Caco-2 (cell line): Measurements from ENCODE around the gene CREB3L2. TPM values are rescaled to one million over a fixed set of nuclear protein-coding genes. Genes with fewer than 3 reads are reported as not detected.

ENCODE experiments used
- BruUV-seq: library from RNA; stranded (reverse); fragments of 400-500 nt; replicated peaks from 2 replicates; lab custom pipeline; 2021; lab: Mats Ljungman, UMichigan
- CTCF ChIA-PET: fragments of 300-600 bp; sonication (Branson Sonifier 250); formaldehyde crosslinking; loops from one replicate; lab custom pipeline; 2022; ENCODE audit warnings: antibody characterized with exemption; lab: Charles Lee
- POLR2A ChIA-PET: fragments of 300-600 bp; sonication (Branson Sonifier 250); formaldehyde crosslinking; loops from one replicate; lab custom pipeline; 2022; ENCODE audit warnings: antibody characterized with exemption; lab: Charles Lee
- DNase-seq, 2 experiments: peaks; one replicate each; pipeline versions ENCODE4 v3.0.0 to v3.0.0-alpha.2; 2020 to 2022
- H3K27me3 ChIP-seq: replicated peaks from 2 replicates; pipeline ENCODE4 v1.6.0; 2011; ENCODE audit warnings: low read length; ENCODE audit not compliant: control insufficient read depth, insufficient read depth
- H3K36me3 ChIP-seq: 2 replicates; pipeline ENCODE4 v1.5.1; 2011; ENCODE audit warnings: low read length; ENCODE audit not compliant: control insufficient read depth, insufficient read depth
- H3K4me1 ChIP-seq: fragments of 250-450 bp; sonication (Bioruptor Pico); 2 replicates; pipeline ENCODE4 v1.5.1; 2020; ENCODE audit warnings: mild to moderate bottlenecking
- H3K4me3 ChIP-seq: 2 replicates; pipeline ENCODE4 v1.5.1; 2011; ENCODE audit warnings: low read depth, mild to moderate bottlenecking, control low read depth, low read length
- H3K9me3 ChIP-seq: fragments of 250-450 bp; sonication (Bioruptor Pico); 2 replicates; pipeline ENCODE4 v1.5.1; 2020; ENCODE audit warnings: mild to moderate bottlenecking, moderate library complexity
- H3K27ac Mint-ChIP-seq: one replicate; pipeline ENCODE4 v1.8.0; 2022; ENCODE audit warnings: mixed read lengths; ENCODE audit not compliant: unreplicated experiment
- H3K27me3 Mint-ChIP-seq: one replicate; pipeline ENCODE4 v1.8.0; 2022; ENCODE audit warnings: mixed read lengths; ENCODE audit not compliant: insufficient read depth, unreplicated experiment
- H3K36me3 Mint-ChIP-seq: one replicate; pipeline ENCODE4 v1.8.0; 2022; ENCODE audit warnings: mild to moderate bottlenecking, mixed read lengths; ENCODE audit not compliant: insufficient read depth, unreplicated experiment
- H3K4me1 Mint-ChIP-seq: one replicate; pipeline ENCODE4 v1.8.0; 2022; ENCODE audit warnings: low read depth, mixed read lengths; ENCODE audit not compliant: unreplicated experiment
- H3K4me3 Mint-ChIP-seq: one replicate; pipeline ENCODE4 v1.8.0; 2022; ENCODE audit warnings: mild to moderate bottlenecking, moderate library complexity, mixed read lengths; ENCODE audit not compliant: unreplicated experiment
- H3K9me3 Mint-ChIP-seq: one replicate; pipeline ENCODE4 v1.8.0; 2022; ENCODE audit warnings: mixed read lengths; ENCODE audit not compliant: unreplicated experiment
- CTCF ChIP-seq, 2 experiments: fragments of 200-600 bp in 1 of 2; IDR thresholded peaks; 1 replicate in 1 of 2; 2 replicates in 1 of 2; pipeline versions ENCODE4 v1.5.1 to v1.8.0; 2011 to 2022; ENCODE audit warnings: antibody characterized with exemption in 1 of 2, control low read depth in 1 of 2, inconsistent platforms in 1 of 2, low read depth in 1 of 2, low read length in 1 of 2, mild to moderate bottlenecking in 1 of 2, moderate library complexity in 1 of 2; ENCODE audit not compliant: insufficient read depth in 1 of 2, severe bottlenecking in 1 of 2, unreplicated experiment in 1 of 2
- intact Hi-C: fragments of 100-400 bp; cut with micrococcal nuclease; formaldehyde crosslinking; loops from one replicate; pipeline ENCODE4 v1.10.0; 2022; ENCODE audit not compliant: unreplicated experiment
- total RNA-seq: library from RNA; stranded (reverse); gene quantifications from 2 replicates; pipeline ENCODE4 v1.2.3, GENCODE V29; 2022

CREB3L2 gene
- total RNA-seq, 1 experiment from 2014 or later, result 123 TPM

DNA sequence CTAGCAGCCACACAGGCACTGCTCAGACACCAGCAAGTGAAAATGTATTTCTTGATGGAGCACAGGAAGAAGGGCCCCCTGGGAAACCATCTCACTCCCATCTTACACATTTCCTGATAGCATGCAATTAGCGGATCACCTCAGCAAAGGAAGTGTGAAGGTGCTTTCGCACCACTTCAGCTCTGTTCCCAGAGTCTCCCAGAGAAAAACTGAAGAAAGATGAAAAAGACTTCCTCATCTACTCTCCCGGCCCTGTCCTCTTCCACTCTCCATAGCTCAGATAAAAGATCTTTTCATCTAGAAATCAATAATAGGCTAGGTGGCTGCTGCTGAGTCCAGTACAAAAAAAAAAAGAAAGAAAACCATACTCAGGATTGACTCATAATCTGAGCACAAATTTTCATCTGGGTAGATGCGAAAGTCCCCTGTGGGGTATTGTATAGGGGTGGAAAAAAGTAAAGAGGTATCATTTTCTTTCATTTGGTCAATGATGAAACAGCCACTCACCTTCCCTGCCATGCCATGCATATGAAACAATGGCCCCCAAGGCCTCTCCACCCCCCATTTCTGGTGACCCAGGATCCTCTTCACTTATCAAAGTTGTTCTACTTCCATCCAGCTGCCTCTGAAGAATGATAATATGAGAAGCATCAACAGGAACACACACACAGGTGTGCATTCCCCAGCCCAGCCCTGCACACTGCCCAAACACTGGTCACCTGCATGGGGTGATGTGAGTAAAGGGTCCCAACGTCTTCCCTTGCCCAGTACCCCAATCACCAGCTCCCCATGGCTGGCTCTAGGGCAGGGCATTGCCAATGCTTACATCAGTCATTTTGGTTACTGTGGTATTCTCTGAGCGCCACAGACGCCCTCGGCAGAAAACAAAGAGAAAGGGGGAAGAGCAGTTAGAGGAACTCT is 106.3 kb downstream of the CREB3L2 start:
- no peak for DNase-seq
- no peaks in the 10 kb centered on the region; the same call in 1 of the 2 replicates for H3K36me3 ChIP-seq
- peaks cover 31% of the 10 kb centered on the region for H3K4me1 Mint-ChIP-seq
- no peaks in the 10 kb centered on the region for H3K27me3 Mint-ChIP-seq
- no TSS peak for BruUV-seq
- no peaks in the 10 kb centered on the region for H3K9me3 ChIP-seq
- TF ChIP-seq CTCF (IDR thresholded peaks at IDR 0.05; ENCODE audit: insufficient read depth in 1 of 2, low read depth in 1 of 2, low read length in 1 of 2, severe bottlenecking in 1 of 2, unreplicated experiment in 1 of 2), result no peak
- H3K27ac Mint-ChIP-seq, result no peak overlapping the region
- H3K36me3 Mint-ChIP-seq, result peaks cover 85% of the 10 kb centered on the region
- peaks cover 31% of the 10 kb centered on the region for H3K4me1 ChIP-seq
- H3K9me3 Mint-ChIP-seq, result no peaks in the 10 kb centered on the region
- POLR2A ChIA-PET, result no interaction called here
- intact Hi-C loops, result no loop called here
- no peak overlapping the region for H3K4me3 Mint-ChIP-seq
- CTCF ChIA-PET, result interaction anchor here (0.7 kb wide), 1 partner anchor 1558 kb away, joined by 3 read pairs; no protein-coding TSS in a partner anchor
- H3K27me3 ChIP-seq, result no peaks in the 10 kb centered on the region
- no peak overlapping the region for H3K4me3 ChIP-seq

DNA sequence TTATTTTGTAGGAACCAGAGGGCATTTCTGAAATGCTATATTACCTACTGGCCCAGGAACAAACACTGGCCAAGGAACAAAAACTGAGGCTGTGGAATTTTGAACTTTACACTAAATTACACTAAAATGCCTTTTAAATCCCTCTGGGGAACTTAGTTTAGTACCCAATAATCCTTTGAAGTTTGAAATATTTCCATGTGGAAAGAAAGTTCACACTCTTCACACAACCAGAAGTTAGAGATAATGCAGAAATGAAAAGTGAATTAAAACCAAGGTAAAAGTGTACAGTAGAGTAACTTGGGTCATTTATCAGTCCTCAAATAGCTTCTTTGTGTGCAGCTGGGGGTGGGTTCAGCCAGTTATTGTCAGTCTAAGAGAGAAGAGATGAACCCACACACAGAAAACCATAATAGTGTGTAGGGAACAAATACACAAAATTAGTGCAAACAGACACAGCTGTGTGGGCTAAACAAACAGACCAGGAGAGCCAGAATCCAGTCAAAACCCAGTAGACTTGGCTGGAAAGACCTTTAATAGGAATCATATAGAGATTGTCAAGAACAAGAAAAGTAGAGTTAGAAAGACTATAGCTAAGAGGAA is 108.6 kb downstream of the CREB3L2 start:
- Mint-ChIP-seq H3K36me3 (peaks cover 86% of the 10 kb centered on the region), H3K27ac (no peak overlapping the region), H3K27me3 (no peaks in the 10 kb centered on the region), H3K9me3 (no peaks in the 10 kb centered on the region), H3K4me1 (peaks cover 19% of the 10 kb centered on the region), H3K4me3 (peak overlapping the region; percentile 18)
- no TSS peak for BruUV-seq
- Histone ChIP-seq H3K4me3 (no peak overlapping the region), H3K4me1 (peaks cover 31% of the 10 kb centered on the region), H3K9me3 (no peaks in the 10 kb centered on the region), H3K36me3 (no peaks in the 10 kb centered on the region; the same call in 1 of the 2 replicates), H3K27me3 (no peaks in the 10 kb centered on the region)
- DNase-seq, result no peak
- CTCF ChIA-PET, result interaction anchor here (0.6 to 0.8 kb wide), 2 partner anchors 72 to 115 kb away, joined by 3 read pairs; no protein-coding TSS in a partner anchor
- POLR2A ChIA-PET, result no interaction called here
- TF ChIP-seq CTCF (IDR thresholded peaks at IDR 0.05; ENCODE audit: insufficient read depth in 1 of 2, low read depth in 1 of 2, low read length in 1 of 2, severe bottlenecking in 1 of 2, unreplicated experiment in 1 of 2), result no peak
- intact Hi-C loops, result no loop called here

DNA sequence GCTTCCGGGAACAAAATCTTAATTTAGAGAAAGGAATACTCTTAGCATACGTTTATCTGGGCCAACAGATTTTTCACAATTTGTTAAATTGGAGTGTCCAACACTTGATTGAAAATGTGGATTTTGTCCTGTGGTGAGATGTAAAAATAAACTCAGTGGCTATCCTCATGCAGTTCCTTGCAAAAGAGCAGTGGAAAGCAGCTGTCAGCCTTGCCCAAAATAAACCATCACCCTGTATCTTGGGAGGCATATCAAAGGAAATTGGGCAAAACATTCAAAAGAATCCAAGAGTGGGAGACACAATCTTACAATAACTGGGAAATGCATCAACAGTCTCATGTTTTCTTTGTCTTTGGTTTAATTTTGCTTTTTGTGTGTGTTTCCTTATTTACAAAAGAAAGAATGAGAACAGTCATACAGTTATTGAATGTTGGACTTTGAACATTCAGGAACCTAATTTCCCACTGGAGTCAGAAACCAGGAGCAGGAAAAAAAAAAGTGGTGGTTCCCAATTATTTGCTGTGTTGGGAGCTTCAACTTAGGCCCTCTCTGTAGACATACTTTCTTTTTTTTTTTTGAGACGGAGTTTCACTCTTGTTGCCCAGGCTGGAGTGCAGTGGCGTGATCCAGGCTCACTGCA is 110.8 kb downstream of the CREB3L2 start:
- H3K36me3 Mint-ChIP-seq, result peaks cover 82% of the 10 kb centered on the region
- H3K36me3 ChIP-seq, result no peaks in the 10 kb centered on the region; the same call in 1 of the 2 replicates

More for the DNA sequence above, 110.8 kb downstream of the CREB3L2 start:
- Histone ChIP-seq H3K9me3 (no peaks in the 10 kb centered on the region), H3K4me3 (no peak overlapping the region), H3K27me3 (no peaks in the 10 kb centered on the region), H3K4me1 (peaks cover 31% of the 10 kb centered on the region)
- no TSS peak for BruUV-seq
- no peaks in the 10 kb centered on the region for H3K9me3 Mint-ChIP-seq
- no peak overlapping the region for H3K27ac Mint-ChIP-seq
- H3K4me1 Mint-ChIP-seq, result peaks cover 19% of the 10 kb centered on the region
- ChIA-PET POLR2A (no interaction called here), CTCF (no interaction called here)
- intact Hi-C loops, result no loop called here
- DNase-seq, result no peak
- H3K27me3 Mint-ChIP-seq, result no peaks in the 10 kb centered on the region
- no peak overlapping the region for H3K4me3 Mint-ChIP-seq
- TF ChIP-seq CTCF (IDR thresholded peaks at IDR 0.05; ENCODE audit: insufficient read depth in 1 of 2, low read depth in 1 of 2, low read length in 1 of 2, severe bottlenecking in 1 of 2, unreplicated experiment in 1 of 2), result no peak
